Measurements from ENCODE around the gene RELA. TPM values are rescaled to one million over a fixed set of nuclear protein-coding genes. Genes with fewer than 3 reads are reported as not detected.

RELA gene
- total and polyA plus RNA-seq, 10 of the 15 experiments (the other 5 are each of a cell fraction or from before 2014, with no cell fraction given): 5.1 to 56.4 (median 34.2) TPM

GRCh38 chr11:65711785-65712632 is 49.3 kb upstream of the RELA start, which contains the start of gene KAT5 (continued):
- TF ChIP-seq ZBTB40 (IDR thresholded peaks at IDR 0.05; ENCODE audit: borderline replicate concordance) (peak; percentile 98), MAX (IDR thresholded peaks at IDR 0.05; ENCODE audit: low read depth, low read length) (peak; percentile 100), YBX1 (IDR thresholded peaks at IDR 0.05) (no peak), E2F4 (IDR thresholded peaks at IDR 0.05; ENCODE audit: low read depth, low read length) (no peak), YY1 (IDR thresholded peaks at IDR 0.05; ENCODE audit: low read depth, low read length) (peak; percentile 96), STAT1 (conservative IDR thresholded peaks at IDR 0.05) (peak; percentile 87; the same call in 1 of the 2 replicates), ZNF592 (IDR thresholded peaks at IDR 0.05) (peak; percentile 87), SMAD5 (IDR thresholded peaks at IDR 0.05; ENCODE audit: low read depth) (peak; percentile 61; the same call in 1 of the 2 replicates), EED (IDR thresholded peaks at IDR 0.05; ENCODE audit: low read depth) (no peak), TAF1 (IDR thresholded peaks at IDR 0.05; ENCODE audit: borderline replicate concordance, low read depth, low read length) (peak; percentile 88), EP300 (IDR thresholded peaks at IDR 0.05; ENCODE audit: borderline replicate concordance in 1 of 2, control insufficient read depth in 1 of 2, low read depth in 2 of 2, low read length in 2 of 2) (peak in 1 of 2 experiments; percentile 16; a peak in 1 of 4 replicates), FOXM1 (IDR thresholded peaks at IDR 0.05; ENCODE audit: low read depth, low read length) (no peak), BHLHE40 (IDR thresholded peaks at IDR 0.05; ENCODE audit: borderline replicate concordance in 1 of 2, low read depth in 2 of 2, low read length in 1 of 2) (peak; percentile 97 to 100), MYB (IDR thresholded peaks at IDR 0.05; ENCODE audit: borderline replicate concordance, low read depth, low read length) (peak; percentile 16; the same call in 1 of the 2 replicates), TARDBP (IDR thresholded peaks at IDR 0.05; ENCODE audit: borderline replicate concordance) (peak; percentile 46; the same call in 1 of the 2 replicates)
